ENCODE measurements around the gene ANKFY1.

ANKFY1 gene

GRCh38 chr17:4235372-4236279 is 28.2 kb downstream of the ANKFY1 start:
- no peak overlapping the region for H3K27ac ChIP-seq (ENCODE audit: extremely low read depth, low read depth, low read length)

GRCh38 chr17:4234401-4234800 is 29.4 kb downstream of the ANKFY1 start:
- CTCF ChIA-PET: interaction anchor here (0.6 to 1.5 kb wide), 7 partner anchors 12 to 1351 kb away, joined by 3 to 5 read pairs (median 4); no protein-coding TSS in a partner anchor
- Histone ChIP-seq H3K36me3 (ENCODE audit: control insufficient read depth in 2 of 2, insufficient read depth in 1 of 2, low read length in 2 of 2) (peaks cover 55 to 63% of the 10 kb centered on the region in 2 experiments), H3K27ac (ENCODE audit: extremely low read depth, low read depth, low read length) (no peak overlapping the region), H3K4me1 (ENCODE audit: control insufficient read depth, insufficient read depth, low read length) (peaks cover 5% of the 10 kb centered on the region), H3K9me3 (ENCODE audit: control insufficient read depth, insufficient read depth, low read depth, low read length) (no peaks in the 10 kb centered on the region), H3K4me3 (ENCODE audit: low read depth, low read length) (no peak overlapping the region)
- TF ChIP-seq ATF2 (tag by site-specific recombination; IDR thresholded peaks at IDR 0.05; ENCODE audit: low read depth): 0 out of 2 replicates have a peak, but pooled peaks have one; percentile 7
- TF ChIP-seq ZNF184 (tag by site-specific recombination; IDR thresholded peaks at IDR 0.05): no peak
- POLR2A ChIA-PET: interaction anchor here (0.6 to 1.3 kb wide), 3 partner anchors 10 to 60 kb away, joined by 3 to 4 read pairs (median 4); no protein-coding TSS in a partner anchor

More at GRCh38 chr17:4235372-4236279, 28.2 kb downstream of the ANKFY1 start:
- Histone ChIP-seq H3K9me3 (ENCODE audit: control insufficient read depth, insufficient read depth, low read depth, low read length) (no peaks in the 10 kb centered on the region), H3K36me3 (ENCODE audit: control insufficient read depth in 2 of 2, insufficient read depth in 1 of 2, low read length in 2 of 2) (peaks cover 64 to 69% of the 10 kb centered on the region in 2 experiments), H3K4me1 (ENCODE audit: control insufficient read depth, insufficient read depth, low read length) (no peaks in the 10 kb centered on the region; the same call in 1 of the 2 replicates), H3K4me3 (ENCODE audit: low read depth, low read length) (no peak overlapping the region)
- CTCF ChIA-PET: interaction anchor here (0.6 to 1.7 kb wide), 6 partner anchors 13 to 353 kb away, joined by 3 to 7 read pairs (median 4); no protein-coding TSS in a partner anchor
- POLR2A ChIA-PET: interaction anchor here (0.6 kb wide), 1 partner anchor 61 kb away, joined by 4 read pairs; no protein-coding TSS in a partner anchor
- TF ChIP-seq ZNF571 (tag by site-specific recombination; IDR thresholded peaks at IDR 0.05) (no peak), YY1 (tag by site-specific recombination; IDR thresholded peaks at IDR 0.05) (no peak), ZNF18 (tag by site-specific recombination; IDR thresholded peaks at IDR 0.05) (no peak), GLIS2 (tag by site-specific recombination; IDR thresholded peaks at IDR 0.05) (no peak), ZNF596 (tag by site-specific recombination; IDR thresholded peaks at IDR 0.05) (no peak), ZNF398 (tag by site-specific recombination; IDR thresholded peaks at IDR 0.05) (no peak), ZNF473 (tag by site-specific recombination; IDR thresholded peaks at IDR 0.05) (no peak), ZNF221 (tag by site-specific recombination; IDR thresholded peaks at IDR 0.05; ENCODE audit: borderline replicate concordance) (no peak), ZNF274 (IDR thresholded peaks at IDR 0.05; ENCODE audit: low read length) (no peak), ZNF274 (tag by site-specific recombination; IDR thresholded peaks at IDR 0.05; ENCODE audit: borderline replicate concordance) (no peak), ZNF792 (tag by site-specific recombination; IDR thresholded peaks at IDR 0.05) (no peak), ZNF76 (tag by site-specific recombination; IDR thresholded peaks at IDR 0.05; ENCODE audit: borderline replicate concordance, low read depth) (no peak), ZNF16 (tag by site-specific recombination; IDR thresholded peaks at IDR 0.05; ENCODE audit: low read depth) (no peak), ZNF175 (tag by site-specific recombination; IDR thresholded peaks at IDR 0.05) (no peak), ZNF544 (tag by site-specific recombination; IDR thresholded peaks at IDR 0.05) (no peak), ZEB2 (tag by site-specific recombination; IDR thresholded peaks at IDR 0.05) (no peak), ZNF488 (tag by site-specific recombination; IDR thresholded peaks at IDR 0.05) (no peak), ZNF138 (tag by site-specific recombination; IDR thresholded peaks at IDR 0.05; ENCODE audit: borderline replicate concordance) (no peak), HOXA7 (CRISPR knock-in tag; IDR thresholded peaks at IDR 0.05; ENCODE audit: borderline replicate concordance) (no peak), ZNF654 (tag by site-specific recombination; IDR thresholded peaks at IDR 0.05; ENCODE audit: low read depth) (no peak), ZBTB6 (tag by site-specific recombination; IDR thresholded peaks at IDR 0.05) (no peak)

All from HEK293 (cell line).